Astrocyte of the cerebellum (primary cell): Measurements from ENCODE around the gene SPC25.
A peak's percentile ranks its signal among the peaks of the same experiment; 100 is the strongest.

Experiments used
- DNase-seq: peaks from one replicate; pipeline ENCODE4 v3.0.0-alpha.2; 2011; ENCODE audit warnings: low read depth
- H3K4me3 ChIP-seq: 2 replicates; pipeline ENCODE4 v1.5.1; 2011; ENCODE audit warnings: mild to moderate bottlenecking, low read depth, low read length, moderate library complexity
- in situ Hi-C: cut with HindIII; loops from 2 replicates; pipeline ENCODE4 v1.10.0; 2017; ENCODE audit warnings: low sequenced_read_pairs
- TF ChIP-seq, protein P1 (sequence below): IDR thresholded peaks from 2 replicates; pipeline ENCODE4 v1.5.1; 2012; ENCODE audit warnings: low read length, low read depth, moderate library complexity, mild to moderate bottlenecking; ENCODE audit errors: missing control alignments

The SPC25 gene

DNA sequence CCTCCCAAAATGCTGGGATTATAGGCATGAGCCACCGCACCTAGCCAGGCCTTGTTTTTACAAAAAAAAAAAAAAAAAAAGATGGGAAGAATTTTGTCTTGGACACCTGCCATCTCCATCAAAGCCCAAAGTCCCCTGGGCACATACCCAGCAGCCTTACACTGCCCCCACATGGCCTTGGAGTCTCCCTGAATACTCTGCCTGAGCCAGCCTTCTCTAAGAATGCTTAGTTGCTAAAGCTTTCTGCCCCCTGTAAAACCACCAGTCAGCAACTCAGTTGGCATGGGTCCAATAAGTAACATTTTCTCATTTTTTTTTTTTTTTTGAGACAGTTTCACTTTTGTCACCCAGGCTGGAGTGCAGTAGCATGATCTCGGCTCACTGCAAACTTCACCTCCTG, 40.6 kb downstream of the SPC25 start:
- peak; percentile 22 for DNase-seq
- no peak overlapping the region for H3K4me3 ChIP-seq
- in situ Hi-C loops: no loop called here
- TF ChIP-seq, protein P1, sequence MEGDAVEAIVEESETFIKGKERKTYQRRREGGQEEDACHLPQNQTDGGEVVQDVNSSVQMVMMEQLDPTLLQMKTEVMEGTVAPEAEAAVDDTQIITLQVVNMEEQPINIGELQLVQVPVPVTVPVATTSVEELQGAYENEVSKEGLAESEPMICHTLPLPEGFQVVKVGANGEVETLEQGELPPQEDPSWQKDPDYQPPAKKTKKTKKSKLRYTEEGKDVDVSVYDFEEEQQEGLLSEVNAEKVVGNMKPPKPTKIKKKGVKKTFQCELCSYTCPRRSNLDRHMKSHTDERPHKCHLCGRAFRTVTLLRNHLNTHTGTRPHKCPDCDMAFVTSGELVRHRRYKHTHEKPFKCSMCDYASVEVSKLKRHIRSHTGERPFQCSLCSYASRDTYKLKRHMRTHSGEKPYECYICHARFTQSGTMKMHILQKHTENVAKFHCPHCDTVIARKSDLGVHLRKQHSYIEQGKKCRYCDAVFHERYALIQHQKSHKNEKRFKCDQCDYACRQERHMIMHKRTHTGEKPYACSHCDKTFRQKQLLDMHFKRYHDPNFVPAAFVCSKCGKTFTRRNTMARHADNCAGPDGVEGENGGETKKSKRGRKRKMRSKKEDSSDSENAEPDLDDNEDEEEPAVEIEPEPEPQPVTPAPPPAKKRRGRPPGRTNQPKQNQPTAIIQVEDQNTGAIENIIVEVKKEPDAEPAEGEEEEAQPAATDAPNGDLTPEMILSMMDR: peak; percentile 39

GRCh38 chr2:168848225-168848624, 42.0 kb downstream of the SPC25 start:
- in situ Hi-C loops: no loop called here
- TF ChIP-seq, protein P1: no peak
- DNase-seq: no peak
- no peak overlapping the region for H3K4me3 ChIP-seq

DNA sequence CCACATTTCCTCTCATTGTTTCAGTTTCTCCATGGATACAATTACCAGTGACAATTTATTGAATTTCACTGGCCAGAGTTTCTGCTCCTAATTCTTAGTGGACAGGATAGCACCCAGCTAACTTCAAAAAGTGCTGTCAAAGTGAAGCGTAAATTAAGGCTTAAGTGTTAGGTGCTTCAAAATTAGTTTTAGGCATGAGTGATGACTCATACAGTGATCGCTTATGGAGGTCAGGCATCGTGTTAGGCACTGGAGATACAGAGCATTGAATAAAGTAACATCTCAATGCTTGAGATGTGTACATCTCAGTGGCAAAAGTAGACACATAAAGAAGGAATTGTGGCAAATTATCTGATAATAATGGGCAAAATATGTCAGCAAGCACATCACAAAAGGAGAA, 47.0 kb downstream of the SPC25 start:
- no peak overlapping the region for H3K4me3 ChIP-seq
- in situ Hi-C loops: no loop called here
- DNase-seq: no peak
- TF ChIP-seq, protein P1: no peak

GRCh38 chr2:168841445-168841844, 48.8 kb downstream of the SPC25 start:
- no peak for DNase-seq
- in situ Hi-C loops: no loop called here
- TF ChIP-seq, protein P1: no peak
- H3K4me3 ChIP-seq: no peak overlapping the region

DNA sequence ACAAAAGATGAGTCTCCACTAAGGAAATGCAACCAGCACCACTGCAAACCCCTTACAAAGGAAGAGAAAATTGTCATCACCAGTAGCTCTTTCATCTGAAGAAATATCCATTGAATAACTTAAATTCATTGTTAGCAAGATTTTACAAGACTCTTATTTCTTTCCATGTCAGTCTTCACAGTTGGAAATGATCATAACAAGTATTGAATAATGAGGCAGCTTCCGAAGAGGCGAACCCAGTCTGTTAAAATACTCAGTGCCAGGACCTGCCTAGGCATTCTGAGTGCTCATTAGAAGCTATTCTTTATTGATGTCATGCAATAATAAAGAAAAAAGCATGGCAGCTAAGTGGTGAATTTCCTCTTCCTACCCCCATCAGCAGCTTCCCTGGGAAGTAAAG, 54.3 kb downstream of the SPC25 start:
- no peak overlapping the region for H3K4me3 ChIP-seq
- in situ Hi-C loops: no loop called here
- TF ChIP-seq, protein P1: no peak
- no peak for DNase-seq

DNA sequence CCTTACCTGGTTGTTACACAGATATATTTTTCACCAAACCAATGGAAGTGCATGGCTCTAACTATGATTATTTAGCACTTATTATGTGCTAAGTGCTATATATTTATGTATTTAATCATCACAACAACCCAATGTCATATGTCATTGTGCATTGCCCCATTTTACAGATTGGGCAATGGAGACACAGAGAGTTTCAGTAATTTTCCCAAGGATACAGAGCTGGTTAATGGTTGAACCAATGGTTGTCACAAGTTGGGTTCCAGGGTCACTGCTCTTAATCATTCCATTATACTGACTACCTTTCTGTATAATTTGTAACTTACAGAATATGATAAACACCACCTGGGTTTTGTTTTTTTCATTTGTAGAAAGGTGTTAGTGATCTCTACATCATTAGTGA, 58.6 kb downstream of the SPC25 start:
- in situ Hi-C loops: no loop called here
- TF ChIP-seq, protein P1: no peak
- DNase-seq: no peak
- no peak overlapping the region for H3K4me3 ChIP-seq

- no peak for DNase-seq
- TF ChIP-seq, protein P1: no peak
- in situ Hi-C loops: no loop called here
Observed at GRCh38 chr2:168830958-168831357, 59.3 kb downstream of the SPC25 start.

More at GRCh38 chr2:168830958-168831357, 59.3 kb downstream of the SPC25 start:
- no peak overlapping the region for H3K4me3 ChIP-seq
